Endodermal cell (in vitro differentiated cells): ENCODE data around the gene AIG1. TPM values are rescaled to one million over a fixed set of nuclear protein-coding genes. Genes with fewer than 3 reads are reported as not detected.

Experiments used
- DNase-seq: peaks from one replicate; pipeline ENCODE4 v3.0.0-alpha.2; 2017
- H3K27ac ChIP-seq: 2 replicates; pipeline ENCODE4 v1.5.1; 2013; ENCODE audit warnings: mild to moderate bottlenecking, low read depth, low read length, moderate library complexity
- H3K27me3 ChIP-seq: 2 replicates; pipeline ENCODE4 v1.6.1; 2013; ENCODE audit warnings: mild to moderate bottlenecking, low read length, moderate library complexity; ENCODE audit not compliant: insufficient read depth, control insufficient read depth, poor library complexity, severe bottlenecking
- H3K36me3 ChIP-seq: 2 replicates; pipeline ENCODE4 v1.7.0; 2013; ENCODE audit warnings: mild to moderate bottlenecking, low read length, moderate library complexity; ENCODE audit not compliant: control insufficient read depth, insufficient read depth
- H3K4me1 ChIP-seq: one replicate; pipeline ENCODE4 v1.7.0; 2013; ENCODE audit warnings: low read length; ENCODE audit not compliant: control insufficient read depth, insufficient read depth
- H3K4me3 ChIP-seq: 2 replicates; pipeline ENCODE4 v1.5.1; 2013; ENCODE audit warnings: mild to moderate bottlenecking, low read length, moderate library complexity
- H3K9ac ChIP-seq: 2 replicates; pipeline ENCODE4 v1.6.1; 2013; ENCODE audit warnings: mild to moderate bottlenecking, low read length, moderate library complexity; ENCODE audit not compliant: poor library complexity, severe bottlenecking; ENCODE audit errors: extremely low read depth
- H3K9me3 ChIP-seq: 2 replicates; pipeline ENCODE4 v1.6.1; 2013; ENCODE audit warnings: mild to moderate bottlenecking, low read length, moderate library complexity; ENCODE audit not compliant: control insufficient read depth
- H3K27ac Mint-ChIP-seq: 2 replicates; pipeline ENCODE4 v1.8.0; 2020; ENCODE audit warnings: mixed read lengths
- H3K27me3 Mint-ChIP-seq: 2 replicates; pipeline ENCODE4 v1.8.0; 2021; ENCODE audit warnings: mild to moderate bottlenecking, mixed read lengths; ENCODE audit not compliant: insufficient read depth
- H3K36me3 Mint-ChIP-seq: 2 replicates; pipeline ENCODE4 v1.8.0; 2020; ENCODE audit warnings: low read depth, mixed read lengths
- H3K4me1 Mint-ChIP-seq: 2 replicates; pipeline ENCODE4 v1.8.0; 2020; ENCODE audit warnings: mixed read lengths
- H3K4me3 Mint-ChIP-seq: 2 replicates; pipeline ENCODE4 v1.8.0; 2020; ENCODE audit warnings: mild to moderate bottlenecking, moderate library complexity, mixed read lengths
- H3K9me3 Mint-ChIP-seq: 2 replicates; pipeline ENCODE4 v1.8.0; 2020; ENCODE audit warnings: mild to moderate bottlenecking, mixed read lengths
- CTCF ChIP-seq: fragments of 200-600 bp; sonication (generic); conservative IDR thresholded peaks from 2 replicates; pipeline ENCODE4 v1.5.0; 2021; ENCODE audit warnings: antibody characterized with exemption, mild to moderate bottlenecking
- WGBS, 2 experiments: methylation state at CpG; one replicate each; pipeline versions ENCODE4 v1.1.5 to v1.1.7; 2013; ENCODE audit warnings: missing lambda C conversion rate in 2 of 2, mixed read lengths in 1 of 2; ENCODE audit not compliant: insufficient coverage in 1 of 2, insufficient read length in 1 of 2; 5-methylcytosine and 5-hydroxymethylcytosine counted together
- total RNA-seq, 2 donors: library from RNA; stranded (reverse); fragmentation: NEBNext Ultra II Directional in 1 of 2; extraction: Animal tissue kit (Norgen Biotek cat#: 25700) in 1 of 2; gene quantifications; 2 replicates in 1 of 2; 3 replicates in 1 of 2; pipeline ENCODE4 v1.2.1, GENCODE V29; 2021

Gene AIG1
- total RNA-seq, 2 donors from 2014 or later, result 23.0 to 25.2 TPM

DNA sequence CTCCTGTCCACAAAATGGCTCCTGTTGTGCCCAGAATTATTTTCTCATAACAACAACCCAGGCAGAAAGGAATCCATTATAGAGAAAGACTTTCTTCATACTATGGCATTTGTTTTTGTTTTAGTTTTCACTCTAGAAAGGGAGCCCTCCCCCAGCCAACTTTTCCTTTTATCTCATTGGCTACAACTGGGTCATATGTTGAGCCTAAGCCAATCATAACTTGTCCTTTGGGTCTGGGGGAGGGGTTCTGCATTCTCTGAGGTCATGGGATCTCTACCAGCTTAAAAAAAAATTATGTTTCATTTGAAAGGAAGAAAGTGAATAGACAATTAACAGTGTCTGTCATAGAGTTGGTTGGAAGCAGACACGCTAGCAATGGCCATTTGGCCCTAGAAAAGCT, 177.6 kb downstream of the AIG1 start:
- Histone ChIP-seq H3K4me1 (no peaks in the 10 kb centered on the region), H3K27ac (no peak overlapping the region), H3K9me3 (no peaks in the 10 kb centered on the region), H3K36me3 (no peaks in the 10 kb centered on the region), H3K9ac (no peak overlapping the region), H3K4me3 (no peak overlapping the region), H3K27me3 (no peaks in the 10 kb centered on the region)
- DNase-seq, result no peak
- H3K36me3 Mint-ChIP-seq, result no peaks in the 10 kb centered on the region
- no peak for TF ChIP-seq CTCF
- WGBS, 2 experiments, result 96 to 100% methylated on average over 1 of the region's 1 CpG
- no peaks in the 10 kb centered on the region for H3K4me1 Mint-ChIP-seq
- H3K27ac Mint-ChIP-seq, result no peak overlapping the region
- H3K9me3 Mint-ChIP-seq, result no peaks in the 10 kb centered on the region
- no peak overlapping the region for H3K4me3 Mint-ChIP-seq
- no peaks in the 10 kb centered on the region for H3K27me3 Mint-ChIP-seq

DNA sequence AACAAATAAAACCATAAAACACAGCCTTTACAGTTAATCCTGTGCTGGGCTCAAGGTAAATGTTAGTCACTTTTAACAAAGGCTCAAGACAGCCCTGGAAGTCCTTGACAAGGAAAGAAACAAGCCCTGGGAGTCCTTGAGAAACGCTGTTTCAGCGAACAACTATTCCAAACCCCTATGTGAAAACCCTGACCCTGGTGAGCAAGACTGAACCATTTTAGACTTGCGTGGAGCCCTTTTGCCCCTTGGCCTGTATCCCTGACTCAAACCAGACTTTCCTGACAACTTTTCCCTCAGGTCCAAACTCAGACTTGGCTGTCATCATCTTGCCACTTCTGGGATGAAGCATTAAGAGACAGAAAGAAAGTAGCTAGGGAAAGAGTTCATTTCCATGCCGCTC, 180.4 kb downstream of the AIG1 start:
- Mint-ChIP-seq H3K4me1 (no peaks in the 10 kb centered on the region), H3K9me3 (peaks cover 5% of the 10 kb centered on the region), H3K36me3 (peaks cover 4% of the 10 kb centered on the region), H3K4me3 (no peak overlapping the region), H3K27me3 (no peaks in the 10 kb centered on the region), H3K27ac (no peak overlapping the region)
- WGBS, 2 experiments, result 88 to 91% methylated on average over 3 to 4 of the region's 4 CpGs
- Histone ChIP-seq H3K27me3 (no peaks in the 10 kb centered on the region), H3K4me3 (no peak overlapping the region), H3K36me3 (no peaks in the 10 kb centered on the region), H3K27ac (no peak overlapping the region), H3K9me3 (peaks cover 9% of the 10 kb centered on the region), H3K4me1 (no peaks in the 10 kb centered on the region), H3K9ac (no peak overlapping the region)
- no peak for DNase-seq
- no peak for TF ChIP-seq CTCF

DNA sequence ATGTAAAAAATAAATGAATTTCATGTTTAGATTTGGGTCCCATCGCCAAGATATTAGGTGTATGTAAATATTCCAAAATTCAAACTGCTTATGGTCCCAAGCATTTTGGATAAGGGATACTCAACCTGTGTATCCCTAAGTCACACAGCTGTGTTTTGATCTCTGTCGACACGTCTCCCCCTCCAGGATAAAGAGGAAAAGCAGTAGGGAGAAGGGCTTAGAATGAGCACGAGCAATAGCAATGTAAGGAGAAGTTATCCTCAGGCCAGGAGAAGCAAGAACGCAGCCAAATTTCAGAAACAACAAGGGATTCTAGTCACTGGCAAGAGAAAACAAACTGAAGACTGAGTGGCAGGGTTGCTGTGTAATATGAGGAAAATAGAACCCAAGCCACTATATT, 181.2 kb downstream of the AIG1 start:
- no peaks in the 10 kb centered on the region for H3K27me3 ChIP-seq
- H3K36me3 Mint-ChIP-seq, result peaks cover 7% of the 10 kb centered on the region
- no peaks in the 10 kb centered on the region for H3K27me3 Mint-ChIP-seq
- H3K4me1 Mint-ChIP-seq, result no peaks in the 10 kb centered on the region
- peaks cover 12% of the 10 kb centered on the region for H3K9me3 Mint-ChIP-seq
- 85 to 90% methylated on average over 5 of the region's 5 CpGs for WGBS, 2 experiments
- no peak overlapping the region for H3K27ac Mint-ChIP-seq
- no peak for DNase-seq
- peaks cover 17% of the 10 kb centered on the region for H3K9me3 ChIP-seq
- H3K4me3 Mint-ChIP-seq, result no peak overlapping the region
- H3K36me3 ChIP-seq, result no peaks in the 10 kb centered on the region
- TF ChIP-seq CTCF, result no peak
- no peak overlapping the region for H3K9ac ChIP-seq
- H3K27ac ChIP-seq, result no peak overlapping the region
- H3K4me3 ChIP-seq, result no peak overlapping the region
- no peaks in the 10 kb centered on the region for H3K4me1 ChIP-seq
